ENCODE data around the gene AASDH. TPM values are rescaled to one million over a fixed set of nuclear protein-coding genes. Genes with fewer than 3 reads are reported as not detected.

Gene AASDH
- total RNA-seq, 1 donor from 2014 or later, result 9.6 TPM

DNA sequence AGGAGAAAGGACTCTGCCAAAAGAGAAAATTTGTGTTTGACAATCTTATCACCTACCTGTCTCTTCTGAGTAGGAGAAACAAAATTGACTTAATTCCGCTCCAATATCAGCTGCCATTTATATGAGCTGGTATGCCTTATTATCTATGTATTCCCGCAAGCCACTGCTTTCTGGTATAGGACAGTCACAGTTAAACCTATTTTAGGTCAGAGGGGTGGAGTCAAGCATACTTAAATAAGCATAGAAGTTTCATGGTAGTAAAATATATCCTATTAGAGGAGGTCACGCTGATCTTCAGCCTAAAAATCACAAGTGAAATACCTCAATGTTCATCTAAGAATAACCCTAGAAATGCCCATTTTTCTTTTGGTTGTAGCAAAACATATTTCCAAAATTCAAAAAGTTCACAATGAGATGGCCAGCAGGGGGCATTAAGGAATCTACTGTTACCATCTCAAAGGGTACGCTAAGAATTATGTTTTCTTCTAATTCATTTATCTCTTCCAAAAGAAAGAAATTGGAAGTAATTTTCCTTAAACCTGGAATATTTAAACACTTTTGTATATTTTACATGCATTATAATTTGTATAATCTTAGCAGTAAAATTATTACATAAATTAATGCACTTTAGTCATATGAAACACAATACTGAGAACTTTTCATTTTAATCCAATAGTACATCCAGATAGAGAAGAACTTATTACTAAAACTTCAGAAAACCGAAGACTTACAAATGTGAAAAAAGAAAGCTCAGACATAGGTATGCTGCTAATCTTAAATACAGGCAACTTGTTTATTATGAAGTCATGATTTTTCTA, 37.6 kb upstream of the AASDH start:
- H3K9me3 Mint-ChIP-seq (ENCODE audit: unreplicated experiment), result no peaks in the 10 kb centered on the region
- no peak overlapping the region for H3K4me3 Mint-ChIP-seq (ENCODE audit: unreplicated experiment)
- H3K36me3 Mint-ChIP-seq (ENCODE audit: low read depth, unreplicated experiment), result no peaks in the 10 kb centered on the region
- no peak overlapping the region for H3K27ac Mint-ChIP-seq (ENCODE audit: unreplicated experiment)
- H3K27me3 Mint-ChIP-seq (ENCODE audit: unreplicated experiment), result no peaks in the 10 kb centered on the region
- no peaks in the 10 kb centered on the region for H3K4me1 Mint-ChIP-seq (ENCODE audit: unreplicated experiment)
- peak; percentile 21 for DNase-seq (ENCODE audit: low spot score)
- TF ChIP-seq, protein P1, sequence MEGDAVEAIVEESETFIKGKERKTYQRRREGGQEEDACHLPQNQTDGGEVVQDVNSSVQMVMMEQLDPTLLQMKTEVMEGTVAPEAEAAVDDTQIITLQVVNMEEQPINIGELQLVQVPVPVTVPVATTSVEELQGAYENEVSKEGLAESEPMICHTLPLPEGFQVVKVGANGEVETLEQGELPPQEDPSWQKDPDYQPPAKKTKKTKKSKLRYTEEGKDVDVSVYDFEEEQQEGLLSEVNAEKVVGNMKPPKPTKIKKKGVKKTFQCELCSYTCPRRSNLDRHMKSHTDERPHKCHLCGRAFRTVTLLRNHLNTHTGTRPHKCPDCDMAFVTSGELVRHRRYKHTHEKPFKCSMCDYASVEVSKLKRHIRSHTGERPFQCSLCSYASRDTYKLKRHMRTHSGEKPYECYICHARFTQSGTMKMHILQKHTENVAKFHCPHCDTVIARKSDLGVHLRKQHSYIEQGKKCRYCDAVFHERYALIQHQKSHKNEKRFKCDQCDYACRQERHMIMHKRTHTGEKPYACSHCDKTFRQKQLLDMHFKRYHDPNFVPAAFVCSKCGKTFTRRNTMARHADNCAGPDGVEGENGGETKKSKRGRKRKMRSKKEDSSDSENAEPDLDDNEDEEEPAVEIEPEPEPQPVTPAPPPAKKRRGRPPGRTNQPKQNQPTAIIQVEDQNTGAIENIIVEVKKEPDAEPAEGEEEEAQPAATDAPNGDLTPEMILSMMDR (IDR thresholded peaks at IDR 0.05; ENCODE audit: unreplicated experiment), result peak; percentile 78

DNA sequence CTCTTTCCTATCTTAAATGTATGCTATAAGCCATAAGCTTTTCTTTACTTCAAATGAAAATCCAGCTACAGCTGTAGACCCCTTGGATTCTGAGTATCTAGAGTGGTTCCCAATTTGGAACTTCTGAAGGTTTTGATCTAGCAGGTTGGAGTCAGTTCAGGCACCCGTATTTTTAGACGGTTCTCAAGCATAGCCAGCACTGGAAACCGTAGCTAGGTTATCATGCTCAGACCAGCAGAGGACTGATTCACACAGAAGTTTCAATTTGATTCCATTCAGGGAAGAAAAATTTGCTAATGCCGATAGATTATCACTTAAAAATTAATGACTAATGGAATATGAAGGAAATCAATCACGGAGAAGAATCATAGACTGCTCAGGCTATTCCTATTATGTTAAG, 36.9 kb upstream of the AASDH start:
- no peak overlapping the region for H3K27ac Mint-ChIP-seq (ENCODE audit: unreplicated experiment)
- DNase-seq (ENCODE audit: low spot score), result no peak
- H3K4me3 Mint-ChIP-seq (ENCODE audit: unreplicated experiment), result no peak overlapping the region
- H3K36me3 Mint-ChIP-seq (ENCODE audit: low read depth, unreplicated experiment), result no peaks in the 10 kb centered on the region
- no peaks in the 10 kb centered on the region for H3K9me3 Mint-ChIP-seq (ENCODE audit: unreplicated experiment)
- TF ChIP-seq, protein P1 (IDR thresholded peaks at IDR 0.05; ENCODE audit: unreplicated experiment), result no peak
- H3K27me3 Mint-ChIP-seq (ENCODE audit: unreplicated experiment), result no peaks in the 10 kb centered on the region
- no peaks in the 10 kb centered on the region for H3K4me1 Mint-ChIP-seq (ENCODE audit: unreplicated experiment)

DNA sequence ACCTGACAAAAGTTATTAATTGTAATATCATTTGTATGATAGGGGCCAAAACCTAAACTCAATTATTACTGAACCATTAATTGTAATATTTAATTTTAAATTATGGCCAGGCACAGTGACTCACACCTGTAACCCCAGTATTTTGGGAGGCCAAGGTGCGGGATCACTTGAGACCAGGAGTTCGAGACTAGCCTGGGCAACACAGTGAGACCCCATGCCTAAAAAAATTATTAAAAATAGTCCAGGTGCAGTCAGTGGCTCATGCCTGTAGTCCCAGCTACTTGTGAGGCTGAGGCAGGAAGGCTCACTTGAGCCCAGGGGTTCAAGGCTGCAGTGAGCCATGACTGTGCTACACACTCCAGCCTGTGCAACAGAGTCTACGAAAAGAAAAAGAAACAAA, 30.1 kb upstream of the AASDH start:
- DNase-seq (ENCODE audit: low spot score), result no peak
- H3K36me3 Mint-ChIP-seq (ENCODE audit: low read depth, unreplicated experiment), result no peaks in the 10 kb centered on the region
- H3K27me3 Mint-ChIP-seq (ENCODE audit: unreplicated experiment), result no peaks in the 10 kb centered on the region
- no peak overlapping the region for H3K4me3 Mint-ChIP-seq (ENCODE audit: unreplicated experiment)
- no peak overlapping the region for H3K27ac Mint-ChIP-seq (ENCODE audit: unreplicated experiment)
- no peaks in the 10 kb centered on the region for H3K9me3 Mint-ChIP-seq (ENCODE audit: unreplicated experiment)
- H3K4me1 Mint-ChIP-seq (ENCODE audit: unreplicated experiment), result no peaks in the 10 kb centered on the region
- TF ChIP-seq, protein P1 (IDR thresholded peaks at IDR 0.05; ENCODE audit: unreplicated experiment), result no peak

DNA sequence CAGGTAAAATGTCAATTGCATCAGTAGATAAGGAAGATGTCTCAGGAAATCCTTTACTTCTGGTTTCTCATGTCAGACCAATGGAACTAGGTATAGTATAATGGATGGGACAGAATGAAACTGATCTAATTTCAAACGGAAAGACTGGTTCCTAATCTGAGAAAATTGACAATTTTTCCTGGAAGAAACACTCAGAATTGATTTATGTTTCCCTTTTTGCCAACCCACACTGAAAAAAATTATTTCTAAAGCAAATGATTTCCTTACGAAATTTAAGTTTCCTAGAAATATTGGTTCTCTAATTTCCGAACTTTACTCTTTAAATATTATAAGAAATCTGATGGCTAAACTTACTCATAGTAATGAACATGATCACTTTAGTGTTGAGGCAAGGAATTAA, 29.1 kb upstream of the AASDH start:
- Mint-ChIP-seq H3K4me3 (ENCODE audit: unreplicated experiment) (no peak overlapping the region), H3K27me3 (ENCODE audit: unreplicated experiment) (no peaks in the 10 kb centered on the region), H3K36me3 (ENCODE audit: low read depth, unreplicated experiment) (no peaks in the 10 kb centered on the region), H3K4me1 (ENCODE audit: unreplicated experiment) (no peaks in the 10 kb centered on the region), H3K27ac (ENCODE audit: unreplicated experiment) (peak overlapping the region; percentile 37), H3K9me3 (ENCODE audit: unreplicated experiment) (no peaks in the 10 kb centered on the region)
- no peak for DNase-seq (ENCODE audit: low spot score)
- TF ChIP-seq, protein P1 (IDR thresholded peaks at IDR 0.05; ENCODE audit: unreplicated experiment), result no peak

DNA sequence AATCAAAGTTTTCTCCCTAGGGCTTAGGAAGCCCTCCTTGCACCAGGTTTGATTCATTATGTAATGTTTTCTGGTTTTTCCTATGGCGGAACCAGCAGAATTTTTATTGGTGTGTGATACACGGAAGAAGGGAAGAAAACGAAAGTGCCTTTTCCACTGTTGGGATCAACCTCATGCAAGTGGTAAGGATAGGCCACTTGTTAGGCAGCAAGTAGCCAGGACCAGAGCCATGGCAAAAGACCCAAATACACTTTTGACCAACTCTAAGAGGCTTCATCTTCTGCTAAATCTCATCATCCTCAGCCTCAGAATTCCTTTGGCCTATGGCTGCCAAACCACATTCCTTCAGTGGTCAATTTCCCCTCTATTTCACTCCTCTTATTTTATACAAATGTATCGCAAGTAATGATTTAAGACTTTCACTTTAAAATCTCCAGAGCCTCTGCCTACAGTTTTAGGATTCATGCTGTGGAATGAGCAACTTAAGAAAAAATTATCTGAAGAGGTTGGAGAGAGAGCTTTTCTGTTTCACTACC, 26.9 kb upstream of the AASDH start:
- TF ChIP-seq, protein P1 (IDR thresholded peaks at IDR 0.05; ENCODE audit: unreplicated experiment), result no peak
- no peak overlapping the region for H3K27ac Mint-ChIP-seq (ENCODE audit: unreplicated experiment)
- no peak for DNase-seq (ENCODE audit: low spot score)
- peaks cover 2% of the 10 kb centered on the region for H3K27me3 Mint-ChIP-seq (ENCODE audit: unreplicated experiment)
- H3K4me3 Mint-ChIP-seq (ENCODE audit: unreplicated experiment), result no peak overlapping the region
- no peaks in the 10 kb centered on the region for H3K9me3 Mint-ChIP-seq (ENCODE audit: unreplicated experiment)
- no peaks in the 10 kb centered on the region for H3K36me3 Mint-ChIP-seq (ENCODE audit: low read depth, unreplicated experiment)
- H3K4me1 Mint-ChIP-seq (ENCODE audit: unreplicated experiment), result peaks cover 4% of the 10 kb centered on the region

All from endothelial cell (in vitro differentiated cells).